ENCODE data around the gene PCCA. TPM values are rescaled to one million over a fixed set of nuclear protein-coding genes. Genes with fewer than 3 reads are reported as not detected.
A peak's percentile ranks its signal among the peaks of the same experiment; 100 is the strongest.
"Not testable (repeated sequence)": the region's sequence is repeated elsewhere in the genome, so short reads cannot be mapped to it uniquely, and the experiment has no call there.

PCCA gene
- total RNA-seq, 1 donor from 2014 or later: 14.3 TPM

DNA sequence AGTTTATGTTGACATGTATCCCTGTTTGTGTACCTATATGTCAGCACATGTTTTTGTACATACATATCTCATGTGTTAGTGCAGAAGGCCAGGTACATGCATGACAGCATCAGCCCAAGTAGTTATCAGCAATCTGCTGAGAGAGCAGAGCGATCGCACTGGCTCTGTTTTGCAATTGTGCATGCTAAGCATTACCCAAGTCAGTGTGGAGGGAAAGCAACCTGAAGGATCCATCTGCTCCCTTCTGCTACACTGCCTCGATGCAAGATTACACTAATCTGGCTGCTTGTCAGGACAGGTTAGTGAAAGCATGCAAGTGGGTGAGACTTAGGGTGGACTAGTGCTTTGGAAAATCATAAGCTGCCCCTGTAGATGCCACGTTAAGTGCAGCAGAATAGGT is 211.8 kb downstream of the PCCA start:
- no peak for DNase-seq (ENCODE audit: low read depth)

GRCh38 chr13:100301418-100301817 is 212.5 kb downstream of the PCCA start:
- DNase-seq (ENCODE audit: low read depth): no peak

- DNase-seq (ENCODE audit: low read depth): no peak
Measured at GRCh38 chr13:100302391-100302790, 213.5 kb downstream of the PCCA start.

DNA sequence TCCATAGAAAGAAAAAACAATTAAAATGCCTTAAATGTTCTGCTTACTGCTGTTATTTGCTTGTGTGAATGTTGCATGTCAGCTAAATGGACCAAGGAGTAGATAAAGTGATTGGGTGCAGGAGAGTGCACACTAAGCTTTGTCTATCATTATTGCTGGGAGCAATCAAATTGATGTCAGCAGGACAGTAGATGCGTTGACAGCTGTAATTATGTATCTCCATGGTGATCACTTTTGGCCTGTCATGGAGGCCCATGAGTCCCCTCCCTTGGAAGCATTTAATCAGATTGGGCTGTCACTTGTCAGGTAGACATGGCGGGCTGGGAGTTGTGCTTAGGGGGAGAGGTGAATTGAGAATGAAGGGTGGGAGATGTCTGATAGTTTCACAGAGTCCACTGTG is 215.3 kb downstream of the PCCA start:
- no peak for DNase-seq (ENCODE audit: low read depth)

DNA sequence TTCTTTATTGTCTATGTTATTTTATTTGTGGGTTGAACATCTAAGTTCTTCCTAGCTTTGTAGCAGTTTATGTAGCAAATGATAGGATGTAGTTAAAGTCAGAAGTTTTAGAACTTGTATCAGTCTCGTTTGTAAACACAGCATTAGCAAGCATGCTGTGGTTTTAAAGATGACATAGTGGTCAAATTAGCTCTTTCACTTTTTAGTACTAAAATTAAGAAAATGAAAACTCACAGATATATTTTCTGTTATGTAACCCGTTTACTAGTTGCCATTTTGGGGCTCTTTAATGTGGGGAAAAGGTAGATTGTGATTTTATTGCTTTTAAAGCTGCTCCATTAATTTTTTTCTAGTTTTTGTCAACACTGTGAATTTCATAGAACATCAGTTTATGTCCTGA is 216.5 kb downstream of the PCCA start:
- no peak for DNase-seq (ENCODE audit: low read depth)

DNA sequence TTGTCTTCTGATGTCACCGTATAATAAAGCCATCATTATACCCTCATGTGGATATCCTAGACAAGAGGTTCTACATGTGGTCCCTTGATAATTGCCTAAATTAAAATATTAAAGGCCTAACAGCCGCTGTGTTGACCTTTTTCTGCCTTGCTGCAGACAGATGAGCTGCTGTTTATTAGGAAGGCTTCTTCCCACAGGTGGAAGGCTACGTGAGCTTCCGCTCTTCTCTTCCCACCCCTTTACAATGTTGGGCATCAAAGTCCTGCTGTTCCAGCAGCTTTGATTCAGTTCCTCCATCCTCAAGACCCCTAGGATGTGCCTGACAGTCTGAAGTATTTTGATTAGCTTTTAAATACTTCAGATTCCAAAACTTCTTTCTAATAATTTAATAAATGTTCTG is 217.1 kb downstream of the PCCA start:
- no peak for DNase-seq (ENCODE audit: low read depth)

DNA sequence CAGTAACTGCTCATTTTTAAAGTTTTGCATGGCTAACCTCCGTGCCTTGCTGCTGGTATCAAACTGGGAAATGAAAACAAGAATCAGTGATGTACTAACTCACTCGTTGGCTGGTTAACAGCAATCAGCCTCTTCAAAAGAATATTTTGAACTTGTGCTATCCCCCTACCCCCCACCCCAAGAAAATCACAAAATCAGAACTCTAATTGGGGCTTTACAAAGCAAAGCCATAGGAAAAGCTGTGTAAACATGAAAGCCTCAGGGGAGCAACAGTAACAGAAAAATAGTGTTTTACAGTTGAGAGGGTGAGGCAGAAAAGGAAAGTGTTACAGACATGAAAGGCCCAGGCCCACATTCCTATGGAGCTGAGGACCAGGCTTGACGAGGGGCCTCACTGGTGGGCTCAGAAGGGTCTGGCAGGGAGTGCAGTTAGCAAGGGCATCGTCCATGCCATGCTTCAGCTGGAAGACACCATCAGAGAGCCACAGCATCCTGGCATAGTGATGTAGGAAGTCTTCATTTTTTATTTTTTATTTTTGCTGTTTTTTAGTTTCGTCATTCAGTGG is 217.6 kb downstream of the PCCA start:
- DNase-seq (ENCODE audit: low read depth): no peak

GRCh38 chr13:100314132-100314910 is 225.4 kb downstream of the PCCA start:
- no peak for DNase-seq (ENCODE audit: low read depth)

- DNase-seq (ENCODE audit: low read depth): no peak
Measured at GRCh38 chr13:100315522-100315921, 226.6 kb downstream of the PCCA start.

DNA sequence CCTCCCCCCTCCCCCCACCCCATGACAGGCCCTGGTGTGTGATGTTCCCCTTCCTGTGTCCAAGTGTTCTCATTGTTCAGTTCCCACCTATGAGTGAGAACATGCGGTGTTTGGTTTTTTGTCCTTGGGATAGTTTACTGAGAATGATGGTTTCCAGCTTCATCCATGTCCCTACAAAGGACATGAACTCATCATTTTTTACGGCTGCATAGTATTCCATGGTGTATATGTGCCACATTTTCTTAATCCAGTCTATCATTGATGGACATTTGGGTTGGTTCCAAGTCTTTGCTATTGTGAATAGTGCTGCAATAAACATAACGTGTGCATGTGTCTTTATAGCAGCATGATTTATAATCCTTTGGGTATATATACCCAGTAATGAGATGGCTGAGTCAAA is 229.6 kb downstream of the PCCA start:
- DNase-seq (ENCODE audit: low read depth): not testable (repeated sequence)

- peak; percentile 13 for DNase-seq (ENCODE audit: low read depth)
Measured at GRCh38 chr13:100323937-100324336, 235.0 kb downstream of the PCCA start.

DNA sequence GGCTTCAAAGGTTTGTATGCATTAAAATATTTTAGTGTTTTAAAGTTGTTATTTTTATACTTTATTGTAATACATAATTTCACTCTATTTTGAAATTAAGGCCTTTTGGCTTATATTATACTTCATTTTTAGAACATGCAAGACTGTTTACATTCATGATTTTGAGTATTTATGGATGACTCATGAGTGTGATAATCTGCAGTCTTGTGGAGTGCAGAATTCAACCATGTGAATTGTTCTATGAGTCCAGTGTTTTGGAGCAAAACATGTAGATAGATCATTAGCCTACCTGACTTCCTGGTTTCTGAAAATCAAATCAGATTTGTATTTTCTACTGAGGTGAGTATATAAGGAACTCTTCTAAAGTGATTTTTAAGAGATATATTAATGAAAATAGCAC is 241.8 kb downstream of the PCCA start:
- no peak for DNase-seq (ENCODE audit: low read depth)

DNA sequence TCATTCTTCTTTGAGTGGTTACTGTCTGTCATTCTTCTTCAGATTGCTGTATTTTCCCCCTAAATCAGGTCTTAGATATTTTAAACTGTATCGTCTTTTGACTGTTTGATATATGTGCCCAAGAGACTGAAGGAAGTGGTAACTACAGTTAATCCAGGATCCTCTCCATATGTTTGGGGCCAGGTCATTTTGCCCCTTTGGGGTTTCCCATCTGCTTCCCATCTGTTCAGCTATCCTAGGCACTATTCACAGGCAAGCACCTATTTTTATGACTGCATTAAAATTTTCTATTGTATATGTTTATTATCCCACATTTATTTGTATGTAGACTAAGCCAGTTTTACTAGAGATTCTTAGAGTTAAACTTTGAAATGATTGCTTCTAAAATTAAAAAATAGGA is 244.2 kb downstream of the PCCA start:
- DNase-seq (ENCODE audit: low read depth): no peak

GRCh38 chr13:100334214-100334613 is 245.3 kb downstream of the PCCA start:
- DNase-seq (ENCODE audit: low read depth): peak; percentile 15

GRCh38 chr13:100336795-100337516 is 248.1 kb downstream of the PCCA start:
- DNase-seq (ENCODE audit: low read depth): no peak

- no peak for DNase-seq (ENCODE audit: low read depth)
Measured at GRCh38 chr13:100338275-100338674, 249.4 kb downstream of the PCCA start.

- no peak for DNase-seq (ENCODE audit: low read depth)
Measured at GRCh38 chr13:100339411-100339940, 250.6 kb downstream of the PCCA start.

GRCh38 chr13:100340865-100341264 is 252.0 kb downstream of the PCCA start:
- no peak for DNase-seq (ENCODE audit: low read depth)

GRCh38 chr13:100341327-100341726 is 252.4 kb downstream of the PCCA start:
- DNase-seq (ENCODE audit: low read depth): peak; percentile 61

DNA sequence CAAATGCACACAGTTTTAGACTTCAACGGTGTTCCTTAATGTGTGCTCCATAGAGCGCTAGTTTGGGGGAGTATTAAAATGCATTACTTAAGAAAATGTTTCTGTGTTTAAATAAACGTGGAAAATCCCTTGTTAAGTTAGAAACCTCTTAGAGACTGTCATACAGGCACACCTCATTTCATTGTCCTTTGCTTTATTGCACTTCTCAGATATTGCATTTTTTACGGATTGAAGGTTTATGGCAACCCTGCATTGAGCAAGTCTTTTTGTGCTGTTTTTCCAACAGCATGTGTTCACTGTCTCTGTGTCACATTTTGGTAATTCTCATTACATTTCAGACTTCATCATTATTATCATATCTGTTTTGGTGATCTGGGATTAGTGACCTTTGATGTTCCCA is 255.7 kb downstream of the PCCA start:
- no peak for DNase-seq (ENCODE audit: low read depth)

DNA sequence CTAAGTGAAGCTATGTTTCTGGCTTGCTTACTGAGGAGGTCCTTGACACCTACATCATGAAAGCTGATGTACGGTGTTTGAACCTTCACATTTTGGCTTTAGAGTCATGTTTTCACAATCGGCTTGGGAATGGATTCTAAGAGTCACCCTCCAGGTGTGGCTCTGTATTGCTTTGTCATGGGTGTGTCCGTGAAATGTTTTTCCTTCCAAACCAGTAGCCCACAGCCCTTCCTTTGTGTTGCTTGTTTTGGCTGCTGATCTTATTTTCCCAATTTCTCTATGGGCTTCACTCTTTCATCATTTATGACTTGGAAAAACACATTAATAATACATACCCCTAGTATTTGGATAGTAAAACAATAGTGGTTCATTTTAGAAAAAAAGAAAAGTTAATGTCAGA is 259.1 kb downstream of the PCCA start:
- no peak for DNase-seq (ENCODE audit: low read depth)

DNA sequence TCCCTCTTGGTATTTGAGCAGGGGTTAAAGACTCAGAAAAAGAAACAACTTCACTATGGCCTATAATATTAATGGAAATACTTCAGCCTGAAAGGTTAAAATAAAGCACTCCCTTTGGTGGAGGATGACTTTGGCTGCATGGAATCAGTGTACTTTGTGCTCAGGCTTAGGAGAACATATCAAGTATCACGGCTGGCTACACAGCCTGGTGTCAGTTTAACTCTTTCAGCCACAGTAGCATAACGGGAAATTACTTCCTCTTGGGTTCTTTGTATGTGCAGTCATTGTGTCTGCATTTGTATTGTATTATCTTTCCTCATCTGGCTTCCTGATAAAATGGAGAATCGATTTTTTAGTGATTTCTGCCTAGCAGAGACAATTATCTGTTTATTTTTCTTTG is 260.7 kb downstream of the PCCA start:
- DNase-seq (ENCODE audit: low read depth): no peak

All from myocyte (in vitro differentiated cells).